Peyer's patch (tissue), 4 donors: ENCODE measurements around the gene PCED1B.

Experiments
- CTCF ChIP-seq, 6 experiments: fragments of 450-650 bp in 4 of 6; fragments of 200-600 bp in 2 of 6; sonication (generic) in 1 of 6; IDR thresholded peaks; one replicate each; pipeline ENCODE4 v1.5.1; 2017 to 2019; ENCODE audit warnings: antibody characterized with exemption in 6 of 6, mild to moderate bottlenecking in 3 of 6, moderate library complexity in 1 of 6
- POLR2A ChIP-seq, 2 donors: fragments of 450-650 bp; IDR thresholded peaks; one replicate each; pipeline ENCODE4 v1.5.1; 2017; ENCODE audit warnings: antibody characterized with exemption in 2 of 2, mild to moderate bottlenecking in 2 of 2, moderate library complexity in 2 of 2

DNA sequence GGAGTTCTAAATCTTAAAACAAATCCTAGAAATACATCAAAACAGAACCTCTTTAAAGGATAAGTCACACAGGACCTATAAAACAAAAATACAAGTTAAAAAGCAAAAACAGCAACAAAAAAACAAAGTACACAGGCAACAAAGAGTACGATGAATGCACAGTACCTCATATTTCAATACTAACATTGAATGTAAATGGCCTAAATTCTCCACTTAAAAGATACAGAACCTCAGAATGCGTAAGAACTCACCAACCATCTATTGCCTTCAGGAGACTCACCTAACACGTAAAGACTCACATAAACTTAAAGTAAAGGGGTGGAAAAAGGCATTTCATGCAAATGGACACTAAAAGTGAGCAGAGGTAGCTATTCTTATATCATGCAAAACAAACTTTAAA, 172.5 kb downstream of the PCED1B start:
- no peak for TF ChIP-seq CTCF (IDR thresholded peaks at IDR 0.05)
- no peak for TF ChIP-seq POLR2A (IDR thresholded peaks at IDR 0.05)
